ENCODE measurements around the gene HYKK. TPM values are rescaled to one million over a fixed set of nuclear protein-coding genes. Genes with fewer than 3 reads are reported as not detected.
"Not testable (repeated sequence)": the region's sequence is repeated elsewhere in the genome, so short reads cannot be mapped to it uniquely, and the experiment has no call there.

The HYKK gene
- total RNA-seq, 1 donor: 5.1 TPM

DNA sequence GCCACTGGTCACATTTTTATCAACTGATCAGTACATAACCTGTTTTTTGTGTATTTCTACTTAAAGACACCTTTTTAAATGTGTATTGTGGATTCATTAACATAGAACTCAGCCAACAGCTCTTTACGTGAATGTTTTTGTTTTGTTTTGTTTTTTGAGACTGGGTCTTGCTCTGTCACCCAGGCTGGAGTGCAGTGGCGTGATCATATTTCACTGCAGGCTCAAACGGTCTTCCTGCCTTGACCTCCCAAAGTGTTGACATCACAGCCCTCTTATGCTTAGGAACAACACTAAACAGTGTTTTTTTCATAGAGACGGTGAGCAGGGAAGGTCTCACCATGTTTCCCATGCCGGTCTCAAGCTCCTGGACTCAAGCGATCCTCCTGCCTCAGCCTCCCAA, 42.8 kb downstream of the HYKK start:
- H3K4me3 ChIP-seq (ENCODE audit: insufficient read depth, low read length): no peak overlapping the region
- no peaks in the 10 kb centered on the region for H3K4me1 ChIP-seq (ENCODE audit: insufficient read depth, low read length)
- no peak for TF ChIP-seq CTCF (IDR thresholded peaks at IDR 0.05; ENCODE audit: extremely low read depth, low read depth, low read length)
- H3K27ac ChIP-seq (ENCODE audit: low read depth, low read length): no peak overlapping the region
- H4K20me1 ChIP-seq (ENCODE audit: insufficient read depth, low read length): no peaks in the 10 kb centered on the region
- H3K4me2 ChIP-seq (ENCODE audit: insufficient read depth, low read length): no peak overlapping the region
- no peak for DNase-seq (ENCODE audit: insufficient read length, low spot score, missing footprints)
- no peak overlapping the region for H2AFZ ChIP-seq (ENCODE audit: low read length)
- peaks cover 43% of the 10 kb centered on the region for H3K36me3 ChIP-seq (ENCODE audit: insufficient read depth, low read length)
- no peaks in the 10 kb centered on the region for H3K9me3 ChIP-seq (ENCODE audit: low read depth, low read length)
- no peaks in the 10 kb centered on the region for H3K27me3 ChIP-seq (ENCODE audit: insufficient read depth, low read length)
- H3K79me2 ChIP-seq (ENCODE audit: insufficient read depth, low read length): no peaks in the 10 kb centered on the region

DNA sequence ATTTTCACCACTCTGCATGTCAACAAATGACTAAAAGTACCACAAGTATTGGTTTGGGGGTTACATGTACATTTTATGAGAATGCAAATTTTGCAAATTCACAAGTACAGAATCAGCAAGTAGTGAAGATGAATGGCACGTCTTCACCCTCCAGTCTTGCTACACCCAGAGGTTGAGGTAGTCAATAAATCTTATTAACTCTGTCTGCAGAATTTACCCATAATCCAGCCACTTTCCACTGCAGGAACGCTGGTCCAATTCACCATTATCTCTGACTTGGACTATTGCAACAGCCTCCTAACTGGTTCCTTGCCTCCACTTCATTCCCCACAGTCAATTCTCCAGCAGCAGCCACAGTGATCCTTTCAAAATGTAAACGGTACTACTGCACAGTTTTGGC, 43.4 kb downstream of the HYKK start:
- H3K9me3 ChIP-seq (ENCODE audit: low read depth, low read length): no peaks in the 10 kb centered on the region
- H3K4me3 ChIP-seq (ENCODE audit: insufficient read depth, low read length): no peak overlapping the region
- H3K27me3 ChIP-seq (ENCODE audit: insufficient read depth, low read length): no peaks in the 10 kb centered on the region
- no peaks in the 10 kb centered on the region for H4K20me1 ChIP-seq (ENCODE audit: insufficient read depth, low read length)
- no peak for DNase-seq (ENCODE audit: insufficient read length, low spot score, missing footprints)
- no peak for TF ChIP-seq CTCF (IDR thresholded peaks at IDR 0.05; ENCODE audit: extremely low read depth, low read depth, low read length)
- H3K36me3 ChIP-seq (ENCODE audit: insufficient read depth, low read length): peaks cover 37% of the 10 kb centered on the region
- H3K4me1 ChIP-seq (ENCODE audit: insufficient read depth, low read length): no peaks in the 10 kb centered on the region
- no peak overlapping the region for H2AFZ ChIP-seq (ENCODE audit: low read length)
- no peaks in the 10 kb centered on the region for H3K79me2 ChIP-seq (ENCODE audit: insufficient read depth, low read length)
- H3K27ac ChIP-seq (ENCODE audit: low read depth, low read length): no peak overlapping the region
- no peak overlapping the region for H3K4me2 ChIP-seq (ENCODE audit: insufficient read depth, low read length)

DNA sequence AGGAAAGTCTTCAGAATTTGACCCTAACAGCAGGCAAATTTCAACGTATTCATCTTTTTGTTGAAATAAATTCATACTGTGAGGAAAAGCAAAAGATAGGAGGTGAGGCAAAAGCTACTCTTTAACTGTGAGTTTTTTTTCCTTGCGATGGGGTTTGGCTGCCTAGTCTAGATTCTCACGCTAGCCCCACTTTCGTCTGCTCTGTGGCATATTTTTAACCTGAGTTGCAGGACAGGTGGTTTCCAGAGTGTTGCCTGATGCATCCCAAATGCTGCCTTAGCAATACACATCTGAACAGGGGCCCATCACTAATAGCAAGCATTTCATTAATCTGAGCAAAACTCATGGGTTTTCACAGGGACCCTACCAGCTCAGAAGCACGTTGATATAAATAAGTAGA, 44.5 kb downstream of the HYKK start:
- H3K4me3 ChIP-seq (ENCODE audit: insufficient read depth, low read length): no peak overlapping the region
- no peaks in the 10 kb centered on the region for H3K27me3 ChIP-seq (ENCODE audit: insufficient read depth, low read length)
- TF ChIP-seq CTCF (IDR thresholded peaks at IDR 0.05; ENCODE audit: extremely low read depth, low read depth, low read length): no peak
- no peak overlapping the region for H3K27ac ChIP-seq (ENCODE audit: low read depth, low read length)
- no peaks in the 10 kb centered on the region for H3K9me3 ChIP-seq (ENCODE audit: low read depth, low read length)
- no peaks in the 10 kb centered on the region for H4K20me1 ChIP-seq (ENCODE audit: insufficient read depth, low read length)
- no peaks in the 10 kb centered on the region for H3K79me2 ChIP-seq (ENCODE audit: insufficient read depth, low read length)
- H3K36me3 ChIP-seq (ENCODE audit: insufficient read depth, low read length): peaks cover 27% of the 10 kb centered on the region
- no peaks in the 10 kb centered on the region for H3K4me1 ChIP-seq (ENCODE audit: insufficient read depth, low read length)
- no peak overlapping the region for H2AFZ ChIP-seq (ENCODE audit: low read length)
- DNase-seq (ENCODE audit: insufficient read length, low spot score, missing footprints): no peak
- no peak overlapping the region for H3K4me2 ChIP-seq (ENCODE audit: insufficient read depth, low read length)

GRCh38 chr15:78552597-78552996, 45.2 kb downstream of the HYKK start:
- no peak overlapping the region for H3K4me2 ChIP-seq (ENCODE audit: insufficient read depth, low read length)
- H3K27ac ChIP-seq (ENCODE audit: low read depth, low read length): no peak overlapping the region
- no peaks in the 10 kb centered on the region for H4K20me1 ChIP-seq (ENCODE audit: insufficient read depth, low read length)
- no peak for TF ChIP-seq CTCF (IDR thresholded peaks at IDR 0.05; ENCODE audit: extremely low read depth, low read depth, low read length)
- no peak overlapping the region for H2AFZ ChIP-seq (ENCODE audit: low read length)
- no peaks in the 10 kb centered on the region for H3K9me3 ChIP-seq (ENCODE audit: low read depth, low read length)
- no peaks in the 10 kb centered on the region for H3K79me2 ChIP-seq (ENCODE audit: insufficient read depth, low read length)
- H3K27me3 ChIP-seq (ENCODE audit: insufficient read depth, low read length): no peaks in the 10 kb centered on the region
- no peaks in the 10 kb centered on the region for H3K4me1 ChIP-seq (ENCODE audit: insufficient read depth, low read length)
- DNase-seq (ENCODE audit: insufficient read length, low spot score, missing footprints): no peak
- no peak overlapping the region for H3K4me3 ChIP-seq (ENCODE audit: insufficient read depth, low read length)
- H3K36me3 ChIP-seq (ENCODE audit: insufficient read depth, low read length): peaks cover 20% of the 10 kb centered on the region

- H4K20me1 ChIP-seq (ENCODE audit: insufficient read depth, low read length); H2AFZ ChIP-seq (ENCODE audit: low read length); H3K4me3 ChIP-seq (ENCODE audit: insufficient read depth, low read length); DNase-seq (ENCODE audit: insufficient read length, low spot score, missing footprints); H3K36me3 ChIP-seq (ENCODE audit: insufficient read depth, low read length); H3K27ac ChIP-seq (ENCODE audit: low read depth, low read length); H3K9me3 ChIP-seq (ENCODE audit: low read depth, low read length); H3K4me1 ChIP-seq (ENCODE audit: insufficient read depth, low read length); H3K4me2 ChIP-seq (ENCODE audit: insufficient read depth, low read length); H3K79me2 ChIP-seq (ENCODE audit: insufficient read depth, low read length): not testable (repeated sequence)
- peaks cover 15% of the 10 kb centered on the region for H3K27me3 ChIP-seq (ENCODE audit: insufficient read depth, low read length)
Measured at GRCh38 chr15:78560201-78560600, 52.8 kb downstream of the HYKK start.

All from osteoblast (primary cell).